Kidney (tissue), 14 donors: ENCODE data around the gene MYH2. TPM values are rescaled to one million over a fixed set of nuclear protein-coding genes. Genes with fewer than 3 reads are reported as not detected.

ENCODE experiments used
- DNase-seq, 5 donors: peaks; one replicate each; pipeline ENCODE4 v3.0.0-alpha.2; 2013 to 2020
- FAIRE-seq: peaks from 2 replicates; lab custom pipeline; 2012; peaks lifted over from hg19 to GRCh38; lab: Jason Lieb, UNC
- H3K27ac ChIP-seq, 2 donors: one replicate each; pipeline ENCODE4 v1.7.0; 2013; ENCODE audit warnings: low read depth in 2 of 2, low read length in 2 of 2, inconsistent platforms in 1 of 2
- H3K27me3 ChIP-seq: one replicate; pipeline ENCODE4 v1.7.1; 2013; ENCODE audit warnings: low read length, inconsistent platforms; ENCODE audit not compliant: control insufficient read depth, insufficient read depth
- H3K36me3 ChIP-seq, 3 donors: one replicate each; pipeline versions ENCODE4 v1.7.0 to v1.7.1; 2013; ENCODE audit warnings: low read length in 3 of 3, control low read depth in 1 of 3, inconsistent platforms in 1 of 3; ENCODE audit not compliant: insufficient read depth in 3 of 3, control insufficient read depth in 2 of 3
- H3K4me1 ChIP-seq, 3 donors: one replicate each; pipeline versions ENCODE4 v1.7.0 to v1.7.1; 2013; ENCODE audit warnings: low read length in 3 of 3, inconsistent platforms in 1 of 3, low read depth in 1 of 3; ENCODE audit not compliant: control insufficient read depth in 2 of 3, insufficient read depth in 2 of 3
- H3K4me3 ChIP-seq, 3 donors: one replicate each; pipeline versions ENCODE4 v1.7.0 to v1.8.1; 2013; ENCODE audit warnings: low read length in 3 of 3, control low read depth in 1 of 3, inconsistent platforms in 1 of 3
- H3K9ac ChIP-seq, 3 donors: one replicate each; pipeline versions ENCODE4 v1.7.0 to v1.7.1; 2013; ENCODE audit warnings: low read length in 3 of 3, control low read depth in 1 of 3, inconsistent platforms in 1 of 3
- H3K9me3 ChIP-seq, 3 donors: one replicate each; pipeline versions ENCODE4 v1.7.0 to v1.7.1; 2013; ENCODE audit warnings: low read length in 3 of 3, control low read depth in 1 of 3, inconsistent platforms in 1 of 3; ENCODE audit not compliant: control insufficient read depth in 2 of 3, insufficient read depth in 1 of 3
- CTCF ChIP-seq: IDR thresholded peaks from 3 replicates; pipeline ENCODE4 v1.5.1; 2012; ENCODE audit warnings: mild to moderate bottlenecking, moderate library complexity, borderline replicate concordance; ENCODE audit not compliant: insufficient read depth; ENCODE audit errors: extremely low read depth
- intact Hi-C: fragments of 100-400 bp; cut with DNase I; formaldehyde crosslinking; loops from one replicate; pipeline ENCODE4 v1.11.1; 2022
- polyA plus RNA-seq: library from polyadenylated mRNA; stranded (reverse); fragments of 350-450 nt; fragmentation: Illumina TruSeq; extraction: RNeasy Lipid Tissue Mini Kit (QIAGEN cat#74804); gene quantifications from one replicate; pipeline ENCODE4 v1.2.3, GENCODE V29; 2014; ENCODE audit warnings: low read depth, low replicate concordance; ENCODE audit not compliant: insufficient read depth
- total RNA-seq: library from RNA; stranded (reverse); fragmentation: NEBNext Ultra II Directional; extraction: Animal tissue kit (Norgen Biotek cat#: 25700); gene quantifications from one replicate; pipeline ENCODE4 v1.2.1, GENCODE V29; 2021
- donor health status: control.
- donor health status: control.
- donor health status: control.
- donor health status: control.
- donor health status: control.
- donor health status: DM: yes; HTN: yes; CAD: no.
- donor health status: Normal renal cell carcinoma (clear cell type).

The MYH2 gene
- total and polyA plus RNA-seq, 2 donors from 2014 or later, result not detected

GRCh38 chr17:10532026-10532425 lies 17.4 kb downstream of the MYH2 start:
- Histone ChIP-seq H3K36me3 (no peaks in the 10 kb centered on the region), H3K9me3 (no peaks in the 10 kb centered on the region), H3K27me3 (no peaks in the 10 kb centered on the region), H3K27ac (no peak overlapping the region), H3K9ac (no peak overlapping the region), H3K4me3 (no peak overlapping the region), H3K4me1 (no peaks in the 10 kb centered on the region)
- FAIRE-seq, result no peak
- intact Hi-C loops, result no loop called here
- TF ChIP-seq CTCF, result no peak
- no peak for DNase-seq

- intact Hi-C loops, result no loop called here
- Histone ChIP-seq H3K27ac (no peak overlapping the region), H3K9me3 (no peaks in the 10 kb centered on the region), H3K4me3 (no peak overlapping the region), H3K27me3 (no peaks in the 10 kb centered on the region), H3K9ac (no peak overlapping the region), H3K36me3 (no peaks in the 10 kb centered on the region), H3K4me1 (no peaks in the 10 kb centered on the region)
- no peak for DNase-seq
- TF ChIP-seq CTCF, result no peak
- no peak for FAIRE-seq
Measured at GRCh38 chr17:10527419-10527818, 22.0 kb downstream of the MYH2 start.

GRCh38 chr17:10526517-10526916 lies 22.9 kb downstream of the MYH2 start:
- FAIRE-seq, result no peak
- intact Hi-C loops, result no loop called here
- H3K4me3 ChIP-seq, result no peak overlapping the region

More at GRCh38 chr17:10526517-10526916, 22.9 kb downstream of the MYH2 start:
- Histone ChIP-seq H3K9me3 (peaks cover 0 to 3% (median 0%) of the 10 kb centered on the region in 3 donors), H3K27me3 (no peaks in the 10 kb centered on the region), H3K36me3 (no peaks in the 10 kb centered on the region), H3K9ac (no peak overlapping the region), H3K27ac (no peak overlapping the region), H3K4me1 (no peaks in the 10 kb centered on the region)
- TF ChIP-seq CTCF, result no peak
- peak in 1 of 5 donors; percentile 45 for DNase-seq
